HG02970 (cell line): ENCODE results near the gene FAM222B.
"Not testable (repeated sequence)": the region's sequence is repeated elsewhere in the genome, so short reads cannot be mapped to it uniquely, and the experiment has no call there.

Experiments
- ATAC-seq: cut with Tn5 transposase; IDR thresholded peaks from one replicate; pipeline ENCODE4 v1.9.1; 2021; ENCODE audit warnings: mild to moderate bottlenecking, moderate library complexity, moderate number of reproducible peaks; ENCODE audit not compliant: unreplicated experiment, low FRiP score

The FAM222B gene

DNA sequence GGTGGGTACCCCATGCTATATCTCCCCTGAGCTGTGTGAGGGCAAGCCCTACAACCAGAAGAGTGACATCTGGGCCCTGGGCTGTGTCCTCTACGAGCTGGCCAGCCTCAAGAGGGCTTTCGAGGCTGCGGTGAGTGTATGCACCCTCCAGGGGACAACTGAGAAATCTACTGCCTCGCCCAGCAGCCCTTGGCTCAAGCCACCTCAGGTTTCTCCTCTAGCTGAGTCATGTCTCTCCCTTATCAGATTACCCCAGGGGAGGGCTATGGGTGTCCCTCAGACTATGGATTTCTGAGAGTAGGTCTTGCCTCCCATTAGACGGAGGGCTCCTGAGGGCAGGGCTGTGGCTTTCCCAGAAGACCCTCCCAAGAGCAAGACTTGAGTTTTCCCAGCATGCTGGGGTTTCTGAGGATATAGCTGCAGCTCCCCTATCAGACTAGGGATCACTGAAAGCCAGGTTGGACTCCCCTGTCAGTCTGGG is 107.3 kb downstream of the FAM222B start:
- ATAC-seq: no peak

DNA sequence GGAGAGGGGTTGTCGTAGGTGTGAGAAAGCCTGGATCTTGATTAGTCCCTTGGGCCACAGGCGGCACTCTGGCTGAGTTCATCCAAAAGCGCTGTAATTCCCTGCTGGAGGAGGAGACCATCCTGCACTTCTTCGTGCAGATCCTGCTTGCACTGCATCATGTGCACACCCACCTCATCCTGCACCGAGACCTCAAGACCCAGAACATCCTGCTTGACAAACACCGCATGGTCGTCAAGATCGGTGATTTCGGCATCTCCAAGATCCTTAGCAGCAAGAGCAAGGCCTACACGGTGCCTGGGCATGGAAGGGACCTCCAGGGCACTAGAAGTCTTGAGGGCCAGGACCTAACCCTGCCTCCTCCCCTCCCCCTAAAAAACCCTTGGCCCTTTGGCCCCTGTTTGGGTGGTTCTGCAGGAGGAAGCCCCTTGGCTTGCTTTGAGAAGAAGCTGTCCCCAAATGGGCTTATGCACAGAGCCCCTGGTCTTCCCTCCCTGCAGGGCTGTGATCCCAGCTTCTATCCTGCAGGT is 107.8 kb downstream of the FAM222B start:
- no peak for ATAC-seq

DNA sequence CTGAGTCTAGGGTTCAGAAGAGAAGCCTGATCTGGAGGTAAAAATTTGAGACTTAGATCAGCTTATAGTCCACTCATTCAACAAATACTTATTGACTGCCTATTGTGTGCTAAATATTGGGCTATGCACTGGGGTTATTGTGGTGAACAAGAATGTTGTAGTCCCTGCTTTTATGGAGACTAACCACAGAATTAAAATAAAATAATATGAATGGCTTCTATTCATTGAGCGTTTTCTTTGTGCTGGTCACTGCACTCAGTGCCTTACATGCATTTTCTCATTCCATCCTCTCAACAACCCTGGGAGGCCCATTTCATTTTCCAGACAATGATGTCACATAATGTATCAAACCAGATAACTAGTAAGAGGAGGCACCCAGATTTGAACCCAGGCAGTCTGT is 109.2 kb downstream of the FAM222B start:
- ATAC-seq: no peak

DNA sequence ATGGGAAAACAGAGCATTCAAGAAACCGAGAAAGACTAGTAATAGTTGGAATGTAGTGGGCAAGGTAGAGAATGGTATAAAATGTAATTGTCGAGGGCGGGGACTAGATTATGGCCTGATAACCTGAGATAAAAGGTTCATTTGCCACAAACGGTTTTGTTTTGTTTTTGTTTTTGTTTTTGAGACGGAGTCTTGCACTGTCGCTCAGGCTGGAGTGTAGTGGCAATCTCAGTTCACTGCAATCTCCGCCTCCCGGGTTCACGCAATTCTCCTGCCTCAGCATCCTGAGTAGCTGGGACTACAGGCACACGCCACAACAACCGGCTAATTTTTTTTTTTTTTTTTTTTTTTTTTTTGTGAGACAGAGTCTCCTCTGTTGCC is 112.7 kb downstream of the FAM222B start:
- no peak for ATAC-seq

DNA sequence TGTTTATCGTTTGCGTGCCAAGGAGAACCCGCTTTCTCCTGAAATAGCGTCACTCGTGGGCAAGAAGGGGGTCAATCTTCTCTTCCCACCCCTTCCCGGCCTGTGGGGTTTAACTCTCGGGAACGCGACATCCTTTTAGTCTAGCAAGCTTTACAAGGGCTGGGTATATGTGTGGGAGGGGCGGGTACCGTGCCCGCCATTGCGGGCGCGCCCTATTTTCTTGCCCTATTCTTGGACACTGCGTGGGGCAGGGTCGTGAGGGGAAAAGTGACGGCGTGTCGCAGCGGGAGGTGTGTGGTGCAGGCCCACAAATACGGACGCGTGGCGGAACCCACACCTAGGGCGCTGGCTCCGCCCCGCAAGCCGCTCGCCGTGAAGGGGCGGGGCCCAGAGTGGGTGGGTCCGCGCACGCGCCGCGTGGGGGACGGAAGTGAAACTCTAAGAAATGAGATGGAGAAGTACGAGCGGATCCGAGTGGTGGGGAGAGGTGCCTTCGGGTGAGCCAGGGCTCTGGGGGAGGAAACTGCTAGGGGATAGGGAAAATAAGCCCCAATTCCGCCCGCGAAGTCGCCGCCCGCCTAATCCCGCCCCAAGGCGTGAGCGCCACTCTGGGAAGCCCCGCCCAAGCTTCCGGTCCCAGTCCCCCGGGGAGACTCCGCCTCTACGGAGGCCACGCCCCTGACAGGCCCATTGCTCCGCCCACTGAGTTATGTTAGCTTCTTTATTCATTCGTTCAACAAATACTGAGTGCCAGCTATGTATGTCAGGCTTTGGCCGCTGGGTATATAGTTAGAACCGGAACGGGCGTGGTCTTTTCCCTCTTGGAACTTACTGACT is 114.0 kb downstream of the FAM222B start, which contains the start of gene NEK8:
Gene NEK8, plus strand, starts transcription at position 425 of the 837 bp plus-strand sequence. Its CDS starts 26 bp downstream, at position 451.
- peak; percentile 38 for ATAC-seq

- ATAC-seq: peak; percentile 41
Measured at GRCh38 chr17:28726627-28727491, 115.7 kb downstream of the FAM222B start.

GRCh38 chr17:28726226-28726626 is 116.4 kb downstream of the FAM222B start, which contains the start of gene TLCD1:
Gene TLCD1 (minus strand): TSS chr17:28726233. CDS start chr17:28726097, 136 bp downstream.
- peak; percentile 1 for ATAC-seq

DNA sequence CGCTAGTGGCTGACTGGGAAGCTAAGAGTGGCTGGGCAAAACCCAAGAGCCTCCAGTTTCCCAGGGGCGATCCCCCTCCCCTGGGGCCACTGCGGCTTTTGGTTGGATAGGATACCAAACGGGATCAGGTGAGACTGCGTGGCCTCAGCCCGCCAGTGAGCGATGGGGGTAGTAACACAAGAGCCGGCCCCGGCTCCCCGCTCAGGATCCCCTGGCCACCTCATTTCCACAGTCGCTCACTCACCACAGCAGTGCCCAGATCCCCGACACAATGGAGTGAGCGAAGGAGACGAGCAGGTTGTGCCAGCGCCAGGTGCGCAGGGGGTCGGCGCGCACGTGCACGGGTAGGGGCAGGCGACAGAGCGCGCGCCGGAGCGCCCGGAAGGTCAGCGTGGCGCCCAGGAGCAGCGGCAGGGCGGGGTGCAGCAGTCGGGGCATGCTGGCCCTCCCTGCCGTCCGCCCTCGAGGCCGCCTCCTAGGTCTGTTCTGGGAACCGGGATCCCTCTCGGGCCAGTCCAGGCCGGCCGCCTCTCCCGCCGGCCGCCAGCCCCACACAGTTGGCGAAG is 116.8 kb downstream of the FAM222B start:
- ATAC-seq: no peak

GRCh38 chr17:28725166-28725659 is 117.4 kb downstream of the FAM222B start:
- no peak for ATAC-seq

GRCh38 chr17:28724500-28725165 is 118.0 kb downstream of the FAM222B start:
- no peak for ATAC-seq

GRCh38 chr17:28723836-28724499 is 118.6 kb downstream of the FAM222B start:
- not testable (repeated sequence) for ATAC-seq

GRCh38 chr17:28723159-28723835 is 119.3 kb downstream of the FAM222B start:
- no peak for ATAC-seq

- ATAC-seq: no peak
Measured at GRCh38 chr17:28722417-28723158, 120.0 kb downstream of the FAM222B start.

DNA sequence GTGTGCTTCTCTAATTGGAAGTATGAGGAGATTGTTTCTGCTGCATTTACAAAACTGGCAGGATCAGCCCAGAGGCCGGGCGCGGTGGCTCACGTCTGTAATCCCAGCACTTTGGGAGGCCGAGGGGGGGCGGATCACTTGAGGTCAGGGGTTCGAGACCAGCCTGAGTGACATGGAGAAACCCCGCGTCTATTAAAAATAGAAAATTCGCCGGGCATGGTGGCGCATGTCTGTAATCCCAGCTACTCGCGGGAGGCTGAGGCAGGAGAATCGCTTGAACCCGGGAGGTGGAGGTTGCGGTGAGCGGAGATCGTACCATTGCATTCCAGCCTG is 121.6 kb downstream of the FAM222B start:
- ATAC-seq: not testable (repeated sequence)

GRCh38 chr17:28720247-28720996 is 122.2 kb downstream of the FAM222B start:
- ATAC-seq: no peak

GRCh38 chr17:28719021-28719433 is 123.6 kb downstream of the FAM222B start:
- ATAC-seq: no peak

GRCh38 chr17:28718333-28719020 is 124.1 kb downstream of the FAM222B start:
- no peak for ATAC-seq
